Nephron (organoid): ENCODE results near the gene NPFF.

ENCODE experiments used
- H3K27ac Mint-ChIP-seq, 3 experiments: 2 replicates each; pipeline ENCODE4 v1.8.0; 2020; ENCODE audit warnings: mixed read lengths in 3 of 3, mild to moderate bottlenecking in 2 of 3, moderate library complexity in 1 of 3
- H3K27me3 Mint-ChIP-seq: 2 replicates; pipeline ENCODE4 v1.8.0; 2021; ENCODE audit warnings: low read depth, mild to moderate bottlenecking, moderate library complexity, mixed read lengths
- H3K36me3 Mint-ChIP-seq: 2 replicates; pipeline ENCODE4 v1.8.0; 2020; ENCODE audit warnings: low read depth, mixed read lengths
- H3K4me1 Mint-ChIP-seq: 2 replicates; pipeline ENCODE4 v1.8.0; 2020; ENCODE audit warnings: mixed read lengths
- H3K4me3 Mint-ChIP-seq, 3 experiments: 2 replicates each; pipeline ENCODE4 v1.8.0; 2020; ENCODE audit warnings: mild to moderate bottlenecking in 3 of 3, mixed read lengths in 3 of 3, moderate library complexity in 2 of 3
- H3K9me3 Mint-ChIP-seq: 2 replicates; pipeline ENCODE4 v1.8.0; 2020; ENCODE audit warnings: mixed read lengths
- CTCF ChIP-seq, 3 experiments: fragments of 200-600 bp; sonication (generic); IDR thresholded peaks; one replicate each; pipeline ENCODE4 v1.5.0; 2021; ENCODE audit warnings: antibody characterized with exemption in 3 of 3; ENCODE audit not compliant: unreplicated experiment in 3 of 3

NPFF gene

GRCh38 chr12:53505086-53505485 is 2.2 kb downstream of the NPFF start:
- TF ChIP-seq CTCF (IDR thresholded peaks at IDR 0.05; ENCODE audit: unreplicated experiment in 3 of 3): no peak
- Mint-ChIP-seq H3K27me3 (peaks cover 1% of the 10 kb centered on the region), H3K36me3 (peaks cover 13% of the 10 kb centered on the region), H3K4me1 (peaks cover 28% of the 10 kb centered on the region), H3K9me3 (no peaks in the 10 kb centered on the region), H3K4me3 (peak overlapping the region; percentile 10 to 59 (median 29)), H3K27ac (peak overlapping the region; percentile 83 to 99 (median 86))

GRCh38 chr12:53504004-53504920 is 3.0 kb downstream of the NPFF start:
- peaks cover 13% of the 10 kb centered on the region for H3K36me3 Mint-ChIP-seq
- H3K9me3 Mint-ChIP-seq: no peaks in the 10 kb centered on the region
- TF ChIP-seq CTCF (IDR thresholded peaks at IDR 0.05; ENCODE audit: unreplicated experiment in 3 of 3): no peak
- H3K4me1 Mint-ChIP-seq: peaks cover 34% of the 10 kb centered on the region
- peak overlapping the region; percentile 56 to 99 (median 75) for H3K27ac Mint-ChIP-seq
- H3K27me3 Mint-ChIP-seq: peaks cover 4% of the 10 kb centered on the region
- H3K4me3 Mint-ChIP-seq: peak overlapping the region; percentile 10 to 59 (median 56)

GRCh38 chr12:53502983-53503728 is 4.1 kb downstream of the NPFF start:
- Mint-ChIP-seq H3K27ac (peak overlapping the region; percentile 94 to 99 (median 96)), H3K36me3 (peaks cover 9% of the 10 kb centered on the region), H3K9me3 (no peaks in the 10 kb centered on the region), H3K4me1 (peaks cover 44% of the 10 kb centered on the region), H3K4me3 (peak overlapping the region; percentile 43 to 89 (median 89)), H3K27me3 (peaks cover 4% of the 10 kb centered on the region)
- no peak for TF ChIP-seq CTCF (IDR thresholded peaks at IDR 0.05; ENCODE audit: unreplicated experiment in 3 of 3)

- Mint-ChIP-seq H3K36me3 (peaks cover 9% of the 10 kb centered on the region), H3K9me3 (no peaks in the 10 kb centered on the region), H3K4me1 (peaks cover 52% of the 10 kb centered on the region), H3K27me3 (peaks cover 4% of the 10 kb centered on the region), H3K27ac (peak overlapping the region; percentile 94 to 99 (median 96)), H3K4me3 (peak overlapping the region; percentile 86 to 89 (median 89))
- TF ChIP-seq CTCF (IDR thresholded peaks at IDR 0.05; ENCODE audit: unreplicated experiment in 3 of 3): no peak
These were observed 5.0 kb downstream of the NPFF start for GRCh38 chr12:53502331-53502730.

- H3K36me3 Mint-ChIP-seq: peaks cover 9% of the 10 kb centered on the region
- peaks cover 4% of the 10 kb centered on the region for H3K27me3 Mint-ChIP-seq
- no peak for TF ChIP-seq CTCF (IDR thresholded peaks at IDR 0.05; ENCODE audit: unreplicated experiment in 3 of 3)
- peak overlapping the region; percentile 94 to 99 (median 96) for H3K27ac Mint-ChIP-seq
- peak overlapping the region; percentile 86 to 89 (median 89) for H3K4me3 Mint-ChIP-seq
- peaks cover 58% of the 10 kb centered on the region for H3K4me1 Mint-ChIP-seq
- no peaks in the 10 kb centered on the region for H3K9me3 Mint-ChIP-seq
These were observed 5.6 kb downstream of the NPFF start for GRCh38 chr12:53501615-53502181.
